Measurements from ENCODE around the gene CDH23.

Gene CDH23

GRCh38 chr10:71782221-71782916, 385.6 kb downstream of the CDH23 start:
- ChIA-PET POLR2A (ENCODE audit: low non-redundant PET) (no interaction called here), CTCF (interaction anchor here (2.5 kb wide), 1 partner anchor 85 kb away, joined by 6 read pairs; no protein-coding TSS in a partner anchor)
- TF ChIP-seq, protein P1, sequence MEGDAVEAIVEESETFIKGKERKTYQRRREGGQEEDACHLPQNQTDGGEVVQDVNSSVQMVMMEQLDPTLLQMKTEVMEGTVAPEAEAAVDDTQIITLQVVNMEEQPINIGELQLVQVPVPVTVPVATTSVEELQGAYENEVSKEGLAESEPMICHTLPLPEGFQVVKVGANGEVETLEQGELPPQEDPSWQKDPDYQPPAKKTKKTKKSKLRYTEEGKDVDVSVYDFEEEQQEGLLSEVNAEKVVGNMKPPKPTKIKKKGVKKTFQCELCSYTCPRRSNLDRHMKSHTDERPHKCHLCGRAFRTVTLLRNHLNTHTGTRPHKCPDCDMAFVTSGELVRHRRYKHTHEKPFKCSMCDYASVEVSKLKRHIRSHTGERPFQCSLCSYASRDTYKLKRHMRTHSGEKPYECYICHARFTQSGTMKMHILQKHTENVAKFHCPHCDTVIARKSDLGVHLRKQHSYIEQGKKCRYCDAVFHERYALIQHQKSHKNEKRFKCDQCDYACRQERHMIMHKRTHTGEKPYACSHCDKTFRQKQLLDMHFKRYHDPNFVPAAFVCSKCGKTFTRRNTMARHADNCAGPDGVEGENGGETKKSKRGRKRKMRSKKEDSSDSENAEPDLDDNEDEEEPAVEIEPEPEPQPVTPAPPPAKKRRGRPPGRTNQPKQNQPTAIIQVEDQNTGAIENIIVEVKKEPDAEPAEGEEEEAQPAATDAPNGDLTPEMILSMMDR (conservative IDR thresholded peaks at IDR 0.05; ENCODE audit: low read depth): no peak
- H3K27ac ChIP-seq: no peak overlapping the region
- no peak for DNase-seq (ENCODE audit: low spot score)

GRCh38 chr10:71782917-71783490, 386.3 kb downstream of the CDH23 start:
- CTCF ChIA-PET: interaction anchor here (0.6 to 2.5 kb wide), 3 partner anchors 86 to 1292 kb away, joined by 3 to 6 read pairs (median 4); no protein-coding TSS in a partner anchor
- DNase-seq (ENCODE audit: low spot score): no peak
- POLR2A ChIA-PET (ENCODE audit: low non-redundant PET): no interaction called here
- H3K27ac ChIP-seq: no peak overlapping the region
- TF ChIP-seq, protein P1 (conservative IDR thresholded peaks at IDR 0.05; ENCODE audit: low read depth): no peak

GRCh38 chr10:71783917-71784678, 387.4 kb downstream of the CDH23 start:
- no peak overlapping the region for H3K27ac ChIP-seq
- ChIA-PET CTCF (interaction anchor here (0.6 to 2.5 kb wide), 2 partner anchors 87 to 1291 kb away, joined by 4 to 6 read pairs; no protein-coding TSS in a partner anchor), POLR2A (ENCODE audit: low non-redundant PET) (no interaction called here)
- no peak for DNase-seq (ENCODE audit: low spot score)
- TF ChIP-seq, protein P1 (conservative IDR thresholded peaks at IDR 0.05; ENCODE audit: low read depth): no peak

DNA sequence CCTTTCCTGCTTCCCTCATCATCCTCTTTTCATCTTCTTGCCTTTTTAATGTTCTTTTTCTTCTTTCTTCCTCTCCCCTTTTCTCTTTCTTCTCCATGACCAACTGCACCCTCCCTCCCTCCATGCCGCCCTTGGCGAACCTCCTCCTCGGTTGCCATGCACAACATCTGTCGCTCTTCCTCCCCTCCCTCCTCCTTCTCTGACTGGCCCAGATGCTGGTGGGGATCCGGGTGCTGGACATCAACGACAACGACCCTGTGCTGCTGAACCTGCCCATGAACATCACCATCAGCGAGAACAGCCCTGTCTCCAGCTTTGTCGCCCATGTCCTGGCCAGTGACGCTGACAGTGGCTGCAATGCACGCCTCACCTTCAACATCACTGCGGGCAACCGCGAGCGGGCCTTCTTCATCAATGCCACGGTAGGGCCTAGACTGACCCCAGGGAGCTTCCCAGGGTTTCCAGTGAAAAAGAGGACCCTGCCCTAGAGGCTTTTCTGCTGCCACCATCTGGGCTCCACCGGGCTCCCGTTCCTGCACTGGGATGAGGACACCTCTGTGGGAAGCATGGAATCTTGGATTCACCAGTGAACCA, 388.1 kb downstream of the CDH23 start:
- TF ChIP-seq, protein P1 (conservative IDR thresholded peaks at IDR 0.05; ENCODE audit: low read depth): no peak
- CTCF ChIA-PET: no interaction called here
- DNase-seq (ENCODE audit: low spot score): no peak
- H3K27ac ChIP-seq: no peak overlapping the region
- POLR2A ChIA-PET (ENCODE audit: low non-redundant PET): no interaction called here

DNA sequence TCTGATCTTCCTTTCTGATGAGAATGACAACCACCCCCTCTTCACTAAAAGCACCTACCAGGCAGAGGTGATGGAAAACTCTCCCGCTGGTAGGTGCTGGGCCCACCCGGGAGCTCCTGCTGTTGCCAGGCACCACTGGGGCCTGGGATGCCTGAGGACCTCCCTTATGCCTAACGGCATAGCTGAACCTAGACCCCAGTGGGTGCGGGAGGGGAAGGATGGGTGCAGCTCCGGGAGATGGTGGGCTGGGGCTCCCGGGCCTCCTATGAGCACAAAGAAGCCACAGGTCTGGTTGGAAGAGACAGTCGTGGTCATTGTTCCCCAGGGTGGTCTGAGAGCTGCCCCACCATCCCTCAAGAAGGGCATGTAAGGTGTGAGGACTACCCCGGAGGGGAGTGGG, 392.2 kb downstream of the CDH23 start:
- no peak for DNase-seq (ENCODE audit: low spot score)
- ChIA-PET POLR2A (ENCODE audit: low non-redundant PET) (no interaction called here), CTCF (no interaction called here)
- TF ChIP-seq, protein P1 (conservative IDR thresholded peaks at IDR 0.05; ENCODE audit: low read depth): no peak
- no peak overlapping the region for H3K27ac ChIP-seq

DNA sequence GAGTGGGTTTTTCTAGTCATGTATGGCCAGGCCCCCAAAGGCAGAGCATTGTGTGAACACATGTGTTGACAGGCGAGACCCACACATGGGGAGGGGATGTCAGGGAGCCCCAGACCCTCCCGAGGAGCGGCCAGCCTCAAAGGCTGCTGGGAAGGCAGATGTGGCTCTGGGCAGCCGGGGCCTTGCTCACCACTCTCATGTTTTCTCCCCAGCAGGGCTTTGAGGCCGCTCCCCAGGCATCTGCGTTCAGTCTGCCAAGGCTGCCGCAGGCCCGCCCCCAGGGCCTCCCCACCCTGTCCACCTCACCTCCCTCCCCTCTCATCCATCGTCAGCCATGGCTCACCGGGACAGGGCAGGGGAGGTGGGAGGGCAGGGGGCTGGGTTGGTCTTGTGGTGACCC, 393.2 kb downstream of the CDH23 start:
- ChIA-PET CTCF (no interaction called here), POLR2A (ENCODE audit: low non-redundant PET) (no interaction called here)
- no peak for DNase-seq (ENCODE audit: low spot score)
- no peak overlapping the region for H3K27ac ChIP-seq
- TF ChIP-seq, protein P1 (conservative IDR thresholded peaks at IDR 0.05; ENCODE audit: low read depth): no peak

Data from RWPE1 (cell line).